ENCODE data around the gene TAF4. TPM values are rescaled to one million over a fixed set of nuclear protein-coding genes. Genes with fewer than 3 reads are reported as not detected.

TAF4 gene
- total RNA-seq, 1 experiment from 2014 or later: 3.7 TPM

DNA sequence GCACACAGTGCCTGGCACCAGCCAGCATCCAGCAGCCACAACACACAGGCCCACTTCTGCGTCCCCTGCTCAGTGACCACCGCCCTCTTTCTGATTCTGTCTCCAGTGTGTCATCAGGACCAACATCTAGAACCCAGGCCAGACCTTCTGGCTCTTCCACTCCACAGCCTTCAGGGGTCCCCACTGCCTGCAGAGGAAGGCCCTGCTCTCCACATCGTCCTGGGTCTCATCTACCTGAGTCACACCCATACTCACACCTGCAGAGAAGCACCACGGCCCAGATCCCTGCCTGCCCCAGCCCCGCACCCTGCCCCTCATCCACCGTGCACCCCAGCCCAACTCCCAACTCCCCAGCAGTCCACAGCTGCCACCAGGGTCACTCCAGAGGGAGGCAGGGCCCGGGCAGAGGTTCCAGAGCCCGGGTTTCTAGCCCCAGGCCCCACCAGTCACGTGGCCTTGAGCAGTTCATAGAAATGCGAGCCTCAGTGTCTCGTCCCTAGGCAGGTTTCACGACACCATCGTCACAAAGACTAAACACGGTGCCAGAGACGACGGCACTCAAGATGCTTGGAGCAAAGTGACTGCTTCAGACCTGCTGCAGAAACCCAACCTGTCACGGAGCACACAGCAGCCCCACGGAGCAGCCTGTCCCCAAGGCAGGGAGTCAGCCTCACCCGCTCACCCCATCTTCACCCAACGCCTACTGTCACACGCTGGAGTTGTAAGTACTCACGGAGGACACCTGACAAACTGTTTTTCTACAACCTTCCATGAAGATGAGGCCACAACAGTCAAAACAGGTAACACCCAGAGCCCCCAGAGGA is 16.1 kb downstream of the TAF4 start:
- no peak for DNase-seq (ENCODE audit: low read depth)
- in situ Hi-C loops (cut with HindIII; ENCODE audit: low pct_unique_long_range_greater_than_20kb, low sequenced_read_pairs): no loop called here

DNA sequence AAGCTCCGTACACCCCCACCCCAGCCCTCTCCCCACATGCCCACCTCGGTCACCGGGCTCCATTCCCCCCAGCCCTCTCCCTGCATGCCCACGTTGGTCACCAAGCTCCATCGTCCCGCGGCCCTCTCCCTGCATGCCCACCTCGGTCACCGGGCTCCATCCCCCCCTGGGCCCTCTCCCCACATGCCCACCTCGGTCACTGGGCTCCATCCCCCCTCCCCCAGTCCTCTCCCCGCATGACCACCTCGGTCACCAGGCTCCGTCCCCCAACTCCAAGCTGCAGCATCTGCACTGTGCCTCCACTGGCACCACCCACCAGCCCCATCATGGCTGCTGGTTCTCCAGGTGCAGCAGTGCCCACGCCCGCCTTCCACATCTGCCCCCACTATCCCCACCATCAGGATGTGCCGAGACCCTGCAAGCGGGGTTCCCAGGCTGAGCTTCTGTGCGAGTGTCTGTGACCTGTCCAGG is 16.8 kb downstream of the TAF4 start:
- no peak for DNase-seq (ENCODE audit: low read depth)
- in situ Hi-C loops (cut with HindIII; ENCODE audit: low pct_unique_long_range_greater_than_20kb, low sequenced_read_pairs): no loop called here

DNA sequence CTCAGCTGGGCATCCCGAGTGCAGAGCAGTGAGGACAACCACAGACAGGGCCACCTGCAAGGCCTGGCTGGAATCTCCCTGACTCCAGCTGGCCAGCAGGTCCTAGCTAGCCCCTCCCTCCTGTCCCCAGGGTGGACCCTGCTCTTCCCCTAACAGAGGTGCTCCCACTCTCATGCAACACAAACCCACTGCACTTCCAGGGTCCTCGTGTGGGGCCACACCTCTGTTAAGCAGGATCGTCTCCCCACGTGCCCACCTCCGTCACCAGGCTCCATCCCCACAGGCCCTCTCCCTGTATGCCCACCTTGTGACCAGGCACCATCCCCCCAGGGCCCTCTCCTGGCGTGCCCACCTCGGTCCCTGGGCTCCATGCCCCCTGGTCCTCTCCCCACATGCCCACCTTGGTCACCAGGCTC is 17.3 kb downstream of the TAF4 start:
- no peak for DNase-seq (ENCODE audit: low read depth)
- in situ Hi-C loops (cut with HindIII; ENCODE audit: low pct_unique_long_range_greater_than_20kb, low sequenced_read_pairs): no loop called here

DNA sequence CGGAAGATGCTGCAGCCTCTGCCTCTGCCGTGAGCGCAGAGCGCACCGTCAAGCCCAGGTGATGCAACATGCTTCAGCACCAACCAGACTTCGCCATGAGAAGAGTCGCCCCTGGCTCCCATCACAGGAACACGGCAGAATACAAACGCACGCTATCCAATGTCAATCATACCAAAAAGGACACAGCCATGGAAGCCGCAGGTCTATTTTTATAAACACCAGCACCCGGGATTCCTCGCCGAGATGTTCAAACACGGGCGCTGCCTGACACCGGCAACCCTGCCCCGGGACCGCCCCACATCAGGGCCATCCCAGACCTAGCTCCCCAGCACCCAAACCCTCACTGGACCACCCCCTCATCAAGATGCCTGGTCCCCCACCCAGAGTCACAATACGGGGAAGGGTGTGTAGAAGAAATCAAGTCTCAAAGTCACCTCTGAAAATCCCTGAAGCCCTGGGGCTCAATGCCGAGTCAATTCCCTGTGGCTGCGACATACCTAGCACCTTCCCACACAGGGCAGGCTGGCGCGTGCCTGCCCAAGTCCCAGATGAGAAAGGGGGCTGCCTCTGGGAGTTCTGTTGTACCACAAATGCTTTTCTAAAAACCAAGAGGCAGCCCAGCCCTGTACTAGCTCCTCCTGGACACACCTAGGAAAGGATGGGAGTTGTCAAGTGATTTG is 17.9 kb downstream of the TAF4 start:
- DNase-seq (ENCODE audit: low read depth): no peak

DNA sequence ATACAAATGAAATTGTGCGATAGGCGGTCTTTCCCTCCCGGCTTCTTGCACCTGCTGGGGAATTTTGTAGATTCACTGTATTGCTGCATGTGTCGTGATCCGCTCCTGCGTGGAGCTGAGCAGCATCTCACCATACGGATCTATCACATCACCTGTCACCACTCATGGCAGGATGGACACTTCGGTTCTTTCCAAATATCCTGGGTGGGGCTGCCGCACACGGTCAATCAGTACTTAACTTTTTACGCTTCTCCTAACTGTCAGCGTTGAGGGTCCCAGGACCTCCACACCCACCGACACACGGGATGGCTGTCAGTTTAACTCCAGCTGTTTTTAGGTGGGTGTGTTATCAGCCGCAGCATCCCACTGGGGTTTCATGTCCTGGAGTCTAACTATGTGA is 19.2 kb downstream of the TAF4 start:
- no peak for DNase-seq (ENCODE audit: low read depth)
- in situ Hi-C loops (cut with HindIII; ENCODE audit: low pct_unique_long_range_greater_than_20kb, low sequenced_read_pairs): no loop called here

More for the DNA sequence above, 17.9 kb downstream of the TAF4 start:
- in situ Hi-C loops (cut with HindIII; ENCODE audit: low pct_unique_long_range_greater_than_20kb, low sequenced_read_pairs): no loop called here

DNA sequence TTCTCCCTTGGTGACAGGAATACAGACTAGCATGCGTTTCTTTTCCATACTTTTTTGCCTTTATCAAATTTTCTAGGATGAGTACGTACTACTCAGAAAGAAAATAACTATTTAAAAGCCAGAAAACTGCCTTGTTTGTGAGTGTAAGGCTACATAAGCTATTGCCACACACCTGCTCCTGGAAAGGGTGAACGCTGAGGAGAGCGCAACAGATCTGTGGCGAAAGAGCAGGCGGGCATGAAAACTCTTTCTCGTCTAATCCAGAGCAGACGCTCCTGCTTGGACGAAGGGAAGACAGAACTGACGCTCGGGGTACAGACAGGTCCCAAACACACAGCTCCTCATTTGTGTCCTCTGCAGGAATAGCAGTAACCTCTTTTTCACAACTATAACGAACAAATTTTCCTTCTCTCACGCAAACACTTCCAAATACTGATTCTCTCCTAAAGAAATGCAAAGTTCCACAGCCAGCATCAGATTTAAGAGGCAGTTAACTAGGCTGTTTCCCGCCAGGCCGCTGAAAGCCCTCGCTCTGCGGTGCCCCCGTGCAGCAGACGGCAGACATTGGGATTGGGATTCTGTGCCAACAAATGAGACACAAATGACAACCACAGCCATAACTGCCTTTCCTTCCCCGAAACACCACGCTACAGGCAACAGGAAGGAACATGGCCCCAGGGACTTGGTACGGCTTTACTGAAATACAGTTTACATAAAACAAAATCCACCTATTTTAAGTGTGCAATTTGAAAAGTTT is 20.0 kb downstream of the TAF4 start:
- in situ Hi-C loops (cut with HindIII; ENCODE audit: low pct_unique_long_range_greater_than_20kb, low sequenced_read_pairs): no loop called here
- DNase-seq (ENCODE audit: low read depth): no peak

DNA sequence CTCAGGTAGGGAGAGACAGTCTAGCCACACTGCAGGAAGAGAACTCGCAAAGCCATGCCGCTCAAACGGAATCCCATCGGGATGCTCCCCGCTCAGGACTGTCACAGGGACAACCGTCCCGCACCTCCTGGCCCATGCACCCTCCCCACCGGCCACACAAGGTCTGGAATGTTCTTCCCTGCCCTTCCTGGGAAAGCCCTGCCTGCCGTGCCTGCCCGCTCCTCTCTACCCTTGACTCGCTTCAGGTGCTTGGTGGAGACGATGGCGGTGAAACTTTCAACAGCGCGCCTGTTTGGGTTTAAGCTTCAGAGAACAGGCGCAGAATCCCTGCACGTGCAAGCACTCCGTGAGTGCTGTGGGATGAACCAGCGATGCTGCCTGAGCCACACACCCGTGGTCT is 20.6 kb downstream of the TAF4 start:
- no peak for DNase-seq (ENCODE audit: low read depth)
- in situ Hi-C loops (cut with HindIII; ENCODE audit: low pct_unique_long_range_greater_than_20kb, low sequenced_read_pairs): no loop called here

DNA sequence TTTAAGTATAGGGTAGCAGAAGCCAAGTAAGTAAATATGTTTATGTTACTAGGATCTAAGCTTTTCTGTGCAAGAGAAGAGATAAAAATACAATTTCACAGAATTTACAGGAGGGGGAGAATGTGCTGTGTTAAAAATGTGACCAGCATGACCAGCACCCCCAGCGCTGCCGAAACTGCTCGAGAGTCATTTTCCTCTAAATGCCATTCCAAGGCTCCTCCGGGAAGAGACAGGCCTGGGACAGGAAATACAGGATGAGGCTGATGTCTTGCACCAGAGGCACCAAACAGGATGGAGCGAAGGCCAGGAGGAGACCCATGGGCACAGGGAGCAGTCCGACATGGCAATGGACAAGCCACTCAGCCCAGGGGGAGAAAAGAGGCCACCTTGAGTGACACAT is 21.1 kb downstream of the TAF4 start:
- in situ Hi-C loops (cut with HindIII; ENCODE audit: low pct_unique_long_range_greater_than_20kb, low sequenced_read_pairs): no loop called here
- DNase-seq (ENCODE audit: low read depth): no peak

DNA sequence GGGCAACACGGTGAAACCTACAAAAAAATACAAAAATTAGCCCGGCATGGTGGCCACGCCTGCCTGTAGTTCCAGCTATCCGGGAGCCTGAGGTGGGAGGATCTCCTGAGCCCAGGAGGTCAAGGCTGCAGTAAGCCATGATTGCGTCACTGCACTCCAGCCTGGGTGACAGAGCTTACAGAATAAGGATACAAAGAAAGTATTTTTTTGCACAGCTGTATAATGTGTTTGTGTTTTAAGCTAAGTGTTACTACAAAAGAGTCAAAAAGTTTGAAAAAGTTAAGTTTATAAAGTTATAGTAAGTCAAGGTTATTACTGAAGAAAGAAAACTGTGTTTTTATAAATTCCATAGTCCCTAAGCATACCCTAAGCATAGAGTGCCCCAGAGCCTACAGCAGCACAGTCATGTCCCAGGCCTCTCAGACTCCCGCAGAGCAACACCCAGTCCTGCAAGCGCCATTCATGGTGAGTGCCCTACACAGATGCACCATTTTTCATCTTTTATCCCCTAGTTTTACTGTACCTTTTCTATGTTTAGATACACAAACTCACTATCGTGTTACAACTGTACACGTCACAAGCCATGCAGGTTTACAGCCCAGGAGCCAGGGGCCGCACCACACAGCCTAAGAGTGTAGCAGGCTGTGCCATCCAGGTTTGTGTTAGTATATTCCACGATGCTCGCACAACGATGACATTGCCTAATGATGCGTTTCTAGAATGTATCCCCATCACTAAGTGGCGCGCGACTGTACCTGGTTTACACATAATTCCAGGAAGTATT is 22.4 kb downstream of the TAF4 start:
- no peak for DNase-seq (ENCODE audit: low read depth)
- in situ Hi-C loops (cut with HindIII; ENCODE audit: low pct_unique_long_range_greater_than_20kb, low sequenced_read_pairs): no loop called here

DNA sequence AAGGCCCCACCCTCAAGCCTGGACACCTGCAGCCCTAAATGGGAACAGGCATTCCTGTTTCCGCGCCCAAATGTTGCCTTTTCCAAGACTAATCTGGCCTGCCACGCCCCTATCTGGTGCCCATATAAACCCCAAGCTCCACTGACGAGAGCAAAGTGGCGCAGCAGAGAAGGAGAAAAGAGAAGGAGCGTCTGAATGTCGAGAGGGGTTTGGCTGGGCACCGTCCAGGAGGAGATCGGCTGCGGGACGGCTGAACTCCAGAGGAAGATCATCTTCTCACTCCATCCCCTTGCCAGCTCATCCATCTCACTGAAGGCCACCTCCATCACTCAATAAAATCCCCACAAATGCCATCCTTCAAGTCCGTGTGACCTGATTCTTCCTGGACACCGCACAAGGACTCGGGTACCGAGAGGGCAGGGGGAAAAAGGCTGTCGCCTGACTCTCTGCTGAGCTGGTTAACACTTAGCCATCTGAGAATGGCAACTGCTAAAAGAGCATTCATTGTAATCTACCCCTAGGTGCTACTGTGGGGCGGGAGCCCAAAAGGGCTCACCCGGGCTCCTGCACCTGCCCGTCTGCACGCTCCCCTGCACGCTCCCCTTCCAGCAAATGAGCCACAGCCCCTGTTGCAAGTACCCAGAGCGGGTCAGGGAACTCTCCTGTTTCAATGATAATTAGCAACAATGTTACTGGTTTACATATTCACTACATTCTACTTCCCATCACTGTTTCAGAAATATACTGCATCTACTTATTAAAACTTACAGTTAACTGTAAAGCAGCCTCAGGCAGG is 23.5 kb downstream of the TAF4 start:
- in situ Hi-C loops (cut with HindIII; ENCODE audit: low pct_unique_long_range_greater_than_20kb, low sequenced_read_pairs): no loop called here
- no peak for DNase-seq (ENCODE audit: low read depth)

DNA sequence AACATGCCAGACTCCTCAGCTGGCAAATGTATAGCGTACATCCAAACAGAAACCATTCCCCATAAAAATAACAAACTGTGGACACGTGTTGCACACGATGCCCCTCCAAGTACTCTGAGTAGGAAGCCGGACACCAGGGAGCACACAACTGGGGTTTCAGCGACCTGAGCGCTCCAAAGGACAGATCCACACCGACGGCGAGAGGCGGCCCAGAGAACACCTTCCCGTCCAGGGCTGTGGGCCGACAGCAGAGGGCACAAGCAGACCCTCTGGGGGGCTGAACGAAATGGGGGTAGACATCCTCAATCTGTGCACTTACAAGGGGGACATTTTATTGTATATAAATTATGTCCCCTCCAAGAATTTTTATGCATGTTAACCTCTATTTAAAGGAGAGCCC is 24.7 kb downstream of the TAF4 start:
- in situ Hi-C loops (cut with HindIII; ENCODE audit: low pct_unique_long_range_greater_than_20kb, low sequenced_read_pairs): no loop called here
- no peak for DNase-seq (ENCODE audit: low read depth)

DNA sequence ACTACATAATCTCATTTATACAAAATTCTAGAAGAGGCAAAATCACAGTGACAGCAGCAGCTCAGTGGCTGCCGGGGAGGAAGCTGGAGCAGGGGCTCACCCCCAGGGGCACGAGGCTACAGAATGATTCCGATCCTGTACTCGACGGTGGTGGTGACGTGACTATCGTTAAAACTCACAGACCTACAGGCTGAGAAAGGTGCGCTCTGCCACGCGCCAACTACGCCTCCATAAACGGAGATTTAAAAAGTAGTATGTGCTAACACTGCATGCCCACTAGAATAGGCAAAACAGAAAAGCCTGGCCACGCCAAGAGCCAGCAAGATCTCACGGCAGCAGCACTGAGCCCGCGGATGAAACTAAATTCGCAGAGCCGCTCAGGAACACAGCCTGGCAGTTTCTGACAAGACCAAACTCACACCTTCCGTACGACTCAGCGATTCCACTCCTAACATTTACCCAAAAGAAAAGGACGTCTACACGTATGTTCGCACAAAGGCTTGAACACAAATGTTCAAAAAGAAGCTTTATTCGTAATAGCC is 25.2 kb downstream of the TAF4 start:
- in situ Hi-C loops (cut with HindIII; ENCODE audit: low pct_unique_long_range_greater_than_20kb, low sequenced_read_pairs): no loop called here
- DNase-seq (ENCODE audit: low read depth): no peak

DNA sequence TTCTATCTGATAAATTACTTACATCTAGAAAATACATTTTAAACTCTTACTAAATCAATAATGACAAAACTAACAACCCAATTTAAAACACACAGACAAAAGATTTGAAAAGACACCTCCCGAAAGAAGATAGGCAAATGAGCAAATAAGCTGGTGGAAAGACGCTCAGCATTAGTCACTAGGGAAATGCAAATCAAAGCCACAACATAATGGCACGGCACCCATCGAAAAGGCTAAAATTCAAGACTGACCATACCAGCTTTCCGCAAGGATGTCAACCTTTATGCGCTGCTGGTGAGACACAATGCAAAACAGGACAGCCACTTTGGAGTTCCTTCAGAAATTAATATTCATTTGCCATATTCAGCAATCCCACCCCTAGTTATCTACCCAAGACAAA is 25.9 kb downstream of the TAF4 start:
- in situ Hi-C loops (cut with HindIII; ENCODE audit: low pct_unique_long_range_greater_than_20kb, low sequenced_read_pairs): no loop called here

DNA sequence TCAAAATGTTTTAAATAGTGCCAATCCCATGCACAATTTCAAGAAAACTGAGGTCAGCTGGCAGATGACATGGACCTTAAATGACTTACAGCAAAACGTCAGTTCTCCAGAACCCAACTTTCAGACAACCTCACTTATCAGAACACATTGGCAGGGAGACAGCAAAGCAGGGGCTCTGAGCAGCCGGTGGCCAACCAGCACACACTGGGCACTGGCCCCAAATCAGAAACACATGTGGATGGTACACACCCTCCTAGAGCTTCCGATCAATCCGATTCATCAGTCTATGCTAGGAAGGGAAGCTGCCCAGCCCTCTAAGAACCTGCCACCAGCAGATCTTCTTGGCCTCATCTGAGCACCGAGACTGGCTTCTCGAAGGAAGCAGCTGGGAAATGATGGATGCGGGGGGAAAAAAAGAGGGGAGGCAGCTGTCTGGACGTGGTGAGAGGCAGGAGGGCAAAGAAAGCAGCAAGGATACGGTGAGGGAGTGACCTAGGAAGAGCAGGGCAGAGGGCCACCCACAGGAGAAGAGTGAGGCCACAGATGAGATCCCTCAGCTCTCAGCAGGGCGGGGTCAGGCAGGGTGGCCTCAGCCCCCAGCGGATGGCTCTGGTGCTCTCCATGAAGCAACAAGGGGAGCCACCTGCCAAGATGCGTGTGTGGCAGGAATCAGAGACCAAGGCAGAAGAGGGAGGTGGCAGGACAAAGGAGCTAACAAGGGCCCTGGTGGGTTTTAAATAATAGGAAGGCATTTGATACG is 32.9 kb downstream of the TAF4 start:
- no peak for DNase-seq (ENCODE audit: low read depth)
- in situ Hi-C loops (cut with HindIII; ENCODE audit: low pct_unique_long_range_greater_than_20kb, low sequenced_read_pairs): no loop called here

More for the DNA sequence above, 25.9 kb downstream of the TAF4 start:
- no peak for DNase-seq (ENCODE audit: low read depth)

DNA sequence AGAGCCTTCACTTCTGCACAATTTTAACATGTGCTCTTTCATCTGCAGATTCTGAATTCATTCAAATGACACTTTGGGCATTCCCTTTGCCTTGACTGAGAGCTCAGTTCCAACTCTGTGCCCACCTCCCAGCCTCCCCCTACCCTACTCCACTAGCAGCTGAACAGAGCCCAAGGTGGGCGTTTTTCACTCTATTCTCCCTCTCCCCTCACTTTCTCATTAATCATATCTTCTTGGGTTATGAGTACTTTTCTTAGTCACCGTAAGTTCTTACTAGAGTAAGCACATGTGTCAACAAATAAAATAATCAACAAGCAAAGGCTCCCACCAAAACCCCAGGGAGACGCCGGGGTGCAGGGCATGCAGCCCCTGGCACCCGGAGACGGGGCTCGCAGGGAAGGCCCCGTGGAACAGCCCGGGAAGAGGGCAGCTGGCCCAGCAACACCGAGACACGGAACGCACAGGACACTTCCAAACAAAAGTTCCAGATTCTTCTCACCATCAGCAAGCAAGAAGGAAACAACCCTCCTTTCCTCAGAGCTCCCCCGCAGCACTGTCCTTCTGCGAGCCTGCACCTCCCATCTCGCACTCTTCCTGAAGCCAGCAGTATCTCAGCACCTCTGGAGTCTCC is 34.1 kb downstream of the TAF4 start:
- in situ Hi-C loops (cut with HindIII; ENCODE audit: low pct_unique_long_range_greater_than_20kb, low sequenced_read_pairs): no loop called here

DNA sequence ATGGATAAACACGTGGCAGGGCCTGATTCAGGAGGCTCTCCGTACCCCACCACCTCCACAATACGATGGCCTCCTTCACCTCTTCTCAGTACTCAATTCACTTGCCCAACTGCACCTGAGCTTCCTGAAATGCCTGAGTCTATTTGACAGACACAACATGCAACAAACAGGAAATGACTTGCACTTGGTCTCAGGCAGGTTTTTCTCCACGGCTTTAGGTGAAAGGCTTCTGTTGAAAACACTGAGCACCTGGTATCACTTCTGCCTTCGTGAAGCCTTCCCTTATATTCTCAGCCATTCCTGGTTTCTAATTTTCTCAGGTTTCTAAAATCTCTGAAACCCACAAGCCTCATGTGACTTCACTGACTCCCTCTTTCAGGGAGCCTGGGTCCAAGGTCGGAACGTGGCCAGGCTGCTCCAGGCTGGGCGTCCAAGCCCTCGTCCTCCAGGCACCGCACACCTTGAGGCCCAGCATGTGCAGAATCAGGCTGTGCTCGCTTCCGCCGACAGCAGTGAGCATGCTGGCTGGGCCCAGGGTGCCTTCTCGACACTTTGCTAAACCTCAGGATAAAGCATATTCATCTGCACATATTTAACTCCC is 34.7 kb downstream of the TAF4 start:
- in situ Hi-C loops (cut with HindIII; ENCODE audit: low pct_unique_long_range_greater_than_20kb, low sequenced_read_pairs): no loop called here
- DNase-seq (ENCODE audit: low read depth): no peak

More for the DNA sequence above, 34.1 kb downstream of the TAF4 start:
- no peak for DNase-seq (ENCODE audit: low read depth)

Measured in Caki2 (cell line).